NT2/D1 (cell line): ENCODE measurements around the gene MAGI3.

Experiments used
- SUZ12 ChIP-seq: IDR thresholded peaks from 2 replicates; pipeline ENCODE4 v1.6.1; 2011; ENCODE audit not compliant: insufficient read length, insufficient read depth; ENCODE audit errors: extremely low read depth
- YY1 ChIP-seq: IDR thresholded peaks from 2 replicates; pipeline ENCODE4 v1.6.1; 2011; ENCODE audit not compliant: insufficient read length, insufficient read depth
- ZNF274 ChIP-seq: IDR thresholded peaks from 2 replicates; pipeline ENCODE4 v1.6.1; 2011; ENCODE audit warnings: mild to moderate bottlenecking, low read depth, low read length

GRCh38 chr1:113540335-113540734 is 150.0 kb downstream of the MAGI3 start:
- no peak for TF ChIP-seq ZNF274
- TF ChIP-seq YY1, result no peak
- no peak for TF ChIP-seq SUZ12
